ENCODE measurements around the gene BUD31.

The BUD31 gene

DNA sequence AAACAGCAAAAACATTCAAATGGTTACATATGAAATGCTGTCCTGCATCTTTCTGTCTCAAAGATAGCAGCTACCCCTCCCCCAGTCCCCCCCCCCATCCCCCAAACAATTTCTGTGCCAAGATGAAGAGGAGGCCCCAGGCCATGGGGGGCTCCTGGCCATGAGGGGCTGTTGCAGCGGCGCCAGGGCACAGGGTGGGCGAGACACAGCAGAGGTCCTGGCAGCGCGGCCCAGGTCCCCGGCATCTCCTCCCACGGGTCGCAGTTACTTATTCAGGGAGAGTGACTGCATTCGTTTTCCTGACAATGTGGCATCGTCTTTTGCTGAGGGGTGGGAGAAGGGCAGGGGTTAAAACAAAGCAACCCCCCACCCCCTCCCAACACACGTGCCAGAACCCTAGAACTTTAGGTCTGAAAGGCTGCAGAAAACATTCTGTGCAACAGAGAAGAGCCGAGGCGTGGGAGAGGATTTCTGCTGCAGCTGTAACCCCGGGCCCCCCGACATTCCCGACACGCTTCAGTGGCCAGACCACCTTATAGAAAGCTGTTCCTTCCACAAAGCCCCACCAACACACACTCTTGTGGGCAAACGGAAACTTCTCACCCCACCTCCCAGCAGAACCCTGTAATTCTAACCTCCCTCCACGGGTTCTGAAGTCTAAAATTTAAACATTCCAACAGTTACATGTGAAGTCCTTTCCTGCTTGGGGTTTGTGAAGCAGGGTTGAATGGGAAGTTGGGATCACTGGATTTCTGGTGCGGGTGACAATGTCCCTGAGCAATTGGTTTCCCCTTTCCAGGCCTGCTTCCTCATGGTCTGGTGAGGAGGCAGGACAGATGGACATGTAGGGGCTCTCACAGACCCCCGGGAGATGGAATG, 12.1 kb upstream of the BUD31 start:
- H3K4me3 ChIP-seq (ENCODE audit: low read depth, low read length) = no peak overlapping the region
- TF ChIP-seq, protein P1, sequence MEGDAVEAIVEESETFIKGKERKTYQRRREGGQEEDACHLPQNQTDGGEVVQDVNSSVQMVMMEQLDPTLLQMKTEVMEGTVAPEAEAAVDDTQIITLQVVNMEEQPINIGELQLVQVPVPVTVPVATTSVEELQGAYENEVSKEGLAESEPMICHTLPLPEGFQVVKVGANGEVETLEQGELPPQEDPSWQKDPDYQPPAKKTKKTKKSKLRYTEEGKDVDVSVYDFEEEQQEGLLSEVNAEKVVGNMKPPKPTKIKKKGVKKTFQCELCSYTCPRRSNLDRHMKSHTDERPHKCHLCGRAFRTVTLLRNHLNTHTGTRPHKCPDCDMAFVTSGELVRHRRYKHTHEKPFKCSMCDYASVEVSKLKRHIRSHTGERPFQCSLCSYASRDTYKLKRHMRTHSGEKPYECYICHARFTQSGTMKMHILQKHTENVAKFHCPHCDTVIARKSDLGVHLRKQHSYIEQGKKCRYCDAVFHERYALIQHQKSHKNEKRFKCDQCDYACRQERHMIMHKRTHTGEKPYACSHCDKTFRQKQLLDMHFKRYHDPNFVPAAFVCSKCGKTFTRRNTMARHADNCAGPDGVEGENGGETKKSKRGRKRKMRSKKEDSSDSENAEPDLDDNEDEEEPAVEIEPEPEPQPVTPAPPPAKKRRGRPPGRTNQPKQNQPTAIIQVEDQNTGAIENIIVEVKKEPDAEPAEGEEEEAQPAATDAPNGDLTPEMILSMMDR (IDR thresholded peaks at IDR 0.05; ENCODE audit: low read depth, low read length) = no peak

DNA sequence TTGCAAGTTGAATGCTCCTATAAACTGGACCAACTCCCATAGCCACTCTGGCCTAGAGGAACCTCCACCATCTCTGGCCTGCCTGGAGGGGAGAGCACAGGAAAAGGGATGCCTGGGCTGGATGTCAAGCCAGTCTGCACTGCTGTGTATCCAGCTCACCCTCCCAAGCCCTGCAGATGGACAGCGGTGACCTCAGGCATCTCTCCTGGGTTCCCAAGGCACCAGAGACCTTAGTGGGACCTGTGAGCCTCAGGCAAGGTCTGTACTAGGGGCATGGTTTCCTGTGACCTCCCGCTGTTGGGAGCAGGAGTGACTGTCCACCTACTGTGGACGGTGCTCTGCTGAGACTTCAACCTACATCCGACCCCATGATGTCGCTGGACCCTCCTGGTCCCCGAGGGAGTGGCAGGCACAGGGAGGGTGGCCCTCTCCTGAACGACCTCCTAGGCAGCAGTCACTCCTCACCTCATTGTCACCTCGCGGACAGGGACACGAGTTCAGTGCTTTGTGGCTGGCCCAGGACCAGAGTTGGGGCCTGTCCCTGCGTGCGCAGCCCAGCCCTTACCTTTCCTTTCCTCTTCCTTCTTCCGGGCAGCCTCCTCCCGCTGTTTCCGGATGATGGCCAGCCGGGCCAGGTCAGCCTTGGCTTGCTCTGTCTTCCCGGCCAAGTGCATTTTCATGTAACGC, 11.3 kb upstream of the BUD31 start:
- no peak overlapping the region for H3K4me3 ChIP-seq (ENCODE audit: low read depth, low read length)
- TF ChIP-seq, protein P1 (IDR thresholded peaks at IDR 0.05; ENCODE audit: low read depth, low read length) = no peak

DNA sequence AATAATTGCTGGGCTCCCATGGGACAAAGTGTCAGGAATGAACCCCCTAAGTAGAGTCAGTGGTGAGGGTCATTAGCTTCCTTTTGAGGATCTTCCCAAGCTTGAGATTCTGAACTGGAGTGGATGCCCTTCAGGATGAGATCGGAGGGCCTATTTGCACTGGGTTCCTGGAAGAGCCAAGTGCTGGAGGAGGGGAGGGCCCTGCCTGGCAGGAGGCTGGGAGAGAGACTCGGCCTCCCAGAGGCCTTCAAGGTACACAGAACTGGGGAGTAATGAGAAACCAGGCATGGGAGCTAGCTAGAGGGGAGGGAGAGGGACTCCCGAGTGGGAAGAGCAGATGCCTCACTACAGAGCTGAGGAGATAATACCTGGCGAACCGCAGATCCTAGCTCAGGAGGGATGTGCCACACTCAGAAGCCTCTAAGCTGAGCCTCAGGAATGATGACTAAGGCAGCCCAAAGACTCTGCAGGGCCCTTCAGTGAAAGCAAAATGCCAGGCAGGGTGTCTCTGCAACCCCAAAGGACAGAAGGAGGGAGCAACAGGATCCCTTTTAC, 9.8 kb upstream of the BUD31 start:
- TF ChIP-seq, protein P1 (IDR thresholded peaks at IDR 0.05; ENCODE audit: low read depth, low read length) = no peak
- H3K4me3 ChIP-seq (ENCODE audit: low read depth, low read length) = no peak overlapping the region

DNA sequence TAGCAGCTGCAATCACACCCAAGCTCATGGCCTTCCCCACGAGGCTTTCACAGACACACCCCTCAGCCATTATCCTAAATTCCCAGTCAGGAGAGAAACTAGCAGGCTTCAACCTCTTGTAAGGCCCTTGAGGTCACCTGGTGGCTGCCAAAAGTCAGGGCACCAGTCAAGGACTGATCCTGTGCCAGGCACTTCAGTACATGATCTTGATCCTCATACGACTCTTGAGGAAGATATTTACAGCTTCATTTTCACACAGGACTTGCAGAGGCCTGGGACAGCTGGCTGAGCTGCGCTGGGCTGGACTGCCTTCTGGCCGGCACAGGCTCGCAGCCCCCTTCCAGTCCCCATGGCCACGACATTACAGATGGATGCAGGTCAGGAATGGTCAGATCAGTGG, 9.2 kb upstream of the BUD31 start:
- H3K4me3 ChIP-seq (ENCODE audit: low read depth, low read length) = no peak overlapping the region
- TF ChIP-seq, protein P1 (IDR thresholded peaks at IDR 0.05; ENCODE audit: low read depth, low read length) = no peak

DNA sequence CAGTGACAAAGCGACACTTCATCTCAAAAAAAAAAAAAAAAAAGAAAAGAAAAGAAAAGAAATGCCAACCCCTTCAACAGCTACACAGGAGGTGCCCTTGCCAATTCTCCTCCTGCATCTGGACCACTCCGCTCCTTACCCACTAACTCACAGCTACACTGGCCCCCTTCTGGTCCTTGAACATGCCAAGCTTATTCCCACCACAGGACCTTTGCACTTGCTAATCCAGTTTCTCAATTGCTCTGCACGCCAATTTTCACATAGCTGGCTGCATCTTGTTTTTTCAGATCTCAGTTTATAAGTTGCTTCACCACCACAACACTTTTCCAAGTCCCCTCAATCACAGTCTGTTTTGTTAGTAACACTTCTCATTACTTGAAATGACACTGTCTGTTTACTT, 5.9 kb upstream of the BUD31 start:
- H3K4me3 ChIP-seq (ENCODE audit: low read depth, low read length) = no peak overlapping the region
- TF ChIP-seq, protein P1 (IDR thresholded peaks at IDR 0.05; ENCODE audit: low read depth, low read length) = no peak

DNA sequence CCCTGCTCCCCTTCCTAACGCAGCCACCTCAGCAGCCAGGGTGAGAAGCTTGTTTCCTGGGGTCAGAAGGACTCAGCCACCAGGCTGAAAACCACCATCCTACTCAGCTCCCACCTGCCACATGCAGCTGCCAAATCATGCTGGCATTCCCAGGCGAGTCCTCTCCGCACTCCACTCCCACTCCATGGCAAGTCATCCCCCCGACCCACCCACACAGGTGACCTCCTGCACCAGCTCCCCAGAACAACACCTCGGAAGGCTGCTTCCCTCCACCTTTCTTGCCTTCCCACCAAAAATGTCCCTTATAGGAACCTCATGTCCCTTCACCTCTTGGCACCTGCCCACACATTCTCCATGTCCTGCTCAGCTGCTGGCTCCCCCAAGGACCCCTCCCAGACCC, 5.0 kb upstream of the BUD31 start:
- H3K4me3 ChIP-seq (ENCODE audit: low read depth, low read length) = no peak overlapping the region
- TF ChIP-seq, protein P1 (IDR thresholded peaks at IDR 0.05; ENCODE audit: low read depth, low read length) = no peak

Data from WI38 (cell line).